ENCODE measurements around the gene GALNT17. TPM values are rescaled to one million over a fixed set of nuclear protein-coding genes. Genes with fewer than 3 reads are reported as not detected.

The GALNT17 gene
- total and polyA plus RNA-seq, 2 experiments from 2014 or later, result 2.3 to 4.6 TPM

DNA sequence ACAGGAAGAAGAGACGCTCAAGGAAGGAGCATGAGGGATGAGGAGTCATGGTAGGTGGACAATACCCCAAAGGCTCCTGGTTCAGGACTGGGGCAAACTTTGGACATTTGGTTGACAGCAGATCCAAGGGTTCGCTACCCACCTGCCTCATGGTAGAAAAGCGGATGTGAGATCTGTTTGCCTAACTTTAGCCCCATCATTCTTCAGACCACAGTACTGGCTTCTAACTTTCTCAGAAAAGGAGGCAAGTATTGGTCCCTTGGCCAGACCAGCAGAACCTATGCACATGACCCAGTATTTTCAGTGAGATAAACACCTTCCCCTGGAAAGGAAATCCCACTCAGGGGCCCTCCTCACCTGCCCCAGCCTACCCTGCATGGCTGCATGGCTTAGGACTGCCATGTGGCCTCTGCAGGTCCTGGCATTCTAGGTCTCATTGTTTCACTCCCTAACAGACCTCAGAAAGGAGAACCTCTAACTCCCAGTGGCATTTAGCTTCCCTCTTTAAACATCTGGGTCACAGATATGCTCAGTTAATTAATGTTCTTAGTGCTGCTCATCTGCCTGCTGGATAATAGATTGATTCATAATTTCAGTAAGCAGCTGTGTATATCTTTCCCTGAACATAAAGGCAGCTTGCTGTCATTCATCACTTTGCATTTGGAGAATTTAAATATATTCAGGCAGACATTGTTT lies 574.1 kb downstream of the GALNT17 start:
- Histone ChIP-seq H3K36me3 (no peaks in the 10 kb centered on the region), H3K9me3 (ENCODE audit: low read depth) (no peaks in the 10 kb centered on the region), H3K27me3 (no peaks in the 10 kb centered on the region), H3K27ac (no peak overlapping the region), H3K4me1 (ENCODE audit: low read depth) (no peaks in the 10 kb centered on the region), H3K4me3 (no peak overlapping the region)
- no peak for DNase-seq (ENCODE audit: low read depth in 1 of 2, low spot score in 1 of 2)
- TF ChIP-seq, protein P1, sequence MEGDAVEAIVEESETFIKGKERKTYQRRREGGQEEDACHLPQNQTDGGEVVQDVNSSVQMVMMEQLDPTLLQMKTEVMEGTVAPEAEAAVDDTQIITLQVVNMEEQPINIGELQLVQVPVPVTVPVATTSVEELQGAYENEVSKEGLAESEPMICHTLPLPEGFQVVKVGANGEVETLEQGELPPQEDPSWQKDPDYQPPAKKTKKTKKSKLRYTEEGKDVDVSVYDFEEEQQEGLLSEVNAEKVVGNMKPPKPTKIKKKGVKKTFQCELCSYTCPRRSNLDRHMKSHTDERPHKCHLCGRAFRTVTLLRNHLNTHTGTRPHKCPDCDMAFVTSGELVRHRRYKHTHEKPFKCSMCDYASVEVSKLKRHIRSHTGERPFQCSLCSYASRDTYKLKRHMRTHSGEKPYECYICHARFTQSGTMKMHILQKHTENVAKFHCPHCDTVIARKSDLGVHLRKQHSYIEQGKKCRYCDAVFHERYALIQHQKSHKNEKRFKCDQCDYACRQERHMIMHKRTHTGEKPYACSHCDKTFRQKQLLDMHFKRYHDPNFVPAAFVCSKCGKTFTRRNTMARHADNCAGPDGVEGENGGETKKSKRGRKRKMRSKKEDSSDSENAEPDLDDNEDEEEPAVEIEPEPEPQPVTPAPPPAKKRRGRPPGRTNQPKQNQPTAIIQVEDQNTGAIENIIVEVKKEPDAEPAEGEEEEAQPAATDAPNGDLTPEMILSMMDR (IDR thresholded peaks at IDR 0.05; ENCODE audit: low read depth, low read length), result no peak

DNA sequence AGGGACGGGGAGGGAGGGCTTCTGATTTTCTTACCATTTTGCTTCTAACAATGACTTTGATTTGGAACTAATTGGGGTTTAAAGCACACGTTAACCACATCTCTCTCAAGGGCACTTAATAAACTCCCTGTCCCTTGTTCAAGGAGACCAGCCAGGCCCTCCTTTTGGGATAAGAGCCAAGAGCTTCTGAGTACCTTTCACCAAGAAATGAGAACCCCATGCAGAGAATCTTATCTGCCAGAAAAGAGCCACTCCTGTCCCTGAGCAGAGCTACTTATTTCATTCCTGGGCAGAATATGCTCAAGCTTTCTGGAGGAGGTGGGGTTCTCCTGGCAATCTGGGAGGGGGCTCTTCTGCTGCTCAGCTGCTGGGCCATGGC lies 574.6 kb downstream of the GALNT17 start:
- Histone ChIP-seq H3K9me3 (ENCODE audit: low read depth) (no peaks in the 10 kb centered on the region), H3K4me3 (no peak overlapping the region), H3K27me3 (no peaks in the 10 kb centered on the region), H3K27ac (no peak overlapping the region), H3K36me3 (no peaks in the 10 kb centered on the region), H3K4me1 (ENCODE audit: low read depth) (no peaks in the 10 kb centered on the region)
- no peak for DNase-seq (ENCODE audit: low read depth in 1 of 2, low spot score in 1 of 2)
- TF ChIP-seq, protein P1 (IDR thresholded peaks at IDR 0.05; ENCODE audit: low read depth, low read length), result no peak

DNA sequence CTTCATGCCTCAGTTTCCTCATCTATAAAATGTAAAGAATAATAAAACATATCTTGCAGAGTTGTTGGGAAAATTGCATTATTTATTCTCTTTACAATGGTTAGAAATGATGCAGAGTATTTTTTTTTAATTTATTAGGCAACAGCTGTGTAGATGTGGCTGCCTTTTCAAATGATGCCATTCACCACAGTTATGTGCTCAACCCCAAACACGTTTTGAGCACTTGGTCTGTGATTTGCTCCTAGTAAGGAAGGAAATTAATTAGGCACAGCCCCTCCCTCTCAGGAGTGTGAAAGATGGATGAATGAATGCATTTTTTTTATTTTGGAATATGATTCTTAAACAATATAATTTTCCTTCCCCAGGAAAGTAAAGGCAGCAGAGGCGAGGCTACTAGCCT lies 575.1 kb downstream of the GALNT17 start:
- TF ChIP-seq, protein P1 (IDR thresholded peaks at IDR 0.05; ENCODE audit: low read depth, low read length), result no peak
- no peaks in the 10 kb centered on the region for H3K4me1 ChIP-seq (ENCODE audit: low read depth)
- H3K9me3 ChIP-seq (ENCODE audit: low read depth), result no peaks in the 10 kb centered on the region
- H3K27ac ChIP-seq, result no peak overlapping the region
- H3K27me3 ChIP-seq, result no peaks in the 10 kb centered on the region
- no peak overlapping the region for H3K4me3 ChIP-seq
- DNase-seq (ENCODE audit: low read depth in 1 of 2, low spot score in 1 of 2), result no peak
- H3K36me3 ChIP-seq, result no peaks in the 10 kb centered on the region

- TF ChIP-seq, protein P1 (IDR thresholded peaks at IDR 0.05; ENCODE audit: low read depth, low read length), result no peak
- H3K27me3 ChIP-seq, result no peaks in the 10 kb centered on the region
- no peak for DNase-seq (ENCODE audit: low read depth in 1 of 2, low spot score in 1 of 2)
- H3K9me3 ChIP-seq (ENCODE audit: low read depth), result no peaks in the 10 kb centered on the region
- H3K27ac ChIP-seq, result no peak overlapping the region
- H3K4me3 ChIP-seq, result no peak overlapping the region
- H3K36me3 ChIP-seq, result no peaks in the 10 kb centered on the region
- H3K4me1 ChIP-seq (ENCODE audit: low read depth), result no peaks in the 10 kb centered on the region
These were observed 576.8 kb downstream of the GALNT17 start for GRCh38 chr7:71708710-71709109.

- Histone ChIP-seq H3K4me3 (no peak overlapping the region), H3K9me3 (ENCODE audit: low read depth) (no peaks in the 10 kb centered on the region), H3K27me3 (no peaks in the 10 kb centered on the region), H3K4me1 (ENCODE audit: low read depth) (no peaks in the 10 kb centered on the region), H3K36me3 (no peaks in the 10 kb centered on the region), H3K27ac (no peak overlapping the region)
- DNase-seq (ENCODE audit: low read depth in 1 of 2, low spot score in 1 of 2), result no peak
- TF ChIP-seq, protein P1 (IDR thresholded peaks at IDR 0.05; ENCODE audit: low read depth, low read length), result no peak
These were observed 578.5 kb downstream of the GALNT17 start for GRCh38 chr7:71710442-71710841.
